Astrocyte (in vitro differentiated cells and primary cell): Measurements from ENCODE around the gene PFKL.

ENCODE experiments used
- CTCF ChIP-seq: IDR thresholded peaks from 2 replicates; pipeline ENCODE4 v1.5.1; 2011; ENCODE audit warnings: low read depth, mild to moderate bottlenecking, inconsistent platforms, low read length, moderate library complexity; ENCODE audit not compliant: insufficient read depth
- EZH2 ChIP-seq: IDR thresholded peaks from 2 replicates; pipeline ENCODE4 v1.6.1; 2012; ENCODE audit warnings: mild to moderate bottlenecking, low read length, inconsistent platforms; ENCODE audit not compliant: insufficient read depth

- no peak for TF ChIP-seq CTCF
- TF ChIP-seq EZH2: no peak
Observed at GRCh38 chr21:44322621-44323325, 22.9 kb downstream of the PFKL start.
